ENCODE results near the gene PPP1R12B.
A peak's percentile ranks its signal among the peaks of the same experiment; 100 is the strongest.
"Not testable (repeated sequence)": the region's sequence is repeated elsewhere in the genome, so short reads cannot be mapped to it uniquely, and the experiment has no call there.

Gene PPP1R12B

DNA sequence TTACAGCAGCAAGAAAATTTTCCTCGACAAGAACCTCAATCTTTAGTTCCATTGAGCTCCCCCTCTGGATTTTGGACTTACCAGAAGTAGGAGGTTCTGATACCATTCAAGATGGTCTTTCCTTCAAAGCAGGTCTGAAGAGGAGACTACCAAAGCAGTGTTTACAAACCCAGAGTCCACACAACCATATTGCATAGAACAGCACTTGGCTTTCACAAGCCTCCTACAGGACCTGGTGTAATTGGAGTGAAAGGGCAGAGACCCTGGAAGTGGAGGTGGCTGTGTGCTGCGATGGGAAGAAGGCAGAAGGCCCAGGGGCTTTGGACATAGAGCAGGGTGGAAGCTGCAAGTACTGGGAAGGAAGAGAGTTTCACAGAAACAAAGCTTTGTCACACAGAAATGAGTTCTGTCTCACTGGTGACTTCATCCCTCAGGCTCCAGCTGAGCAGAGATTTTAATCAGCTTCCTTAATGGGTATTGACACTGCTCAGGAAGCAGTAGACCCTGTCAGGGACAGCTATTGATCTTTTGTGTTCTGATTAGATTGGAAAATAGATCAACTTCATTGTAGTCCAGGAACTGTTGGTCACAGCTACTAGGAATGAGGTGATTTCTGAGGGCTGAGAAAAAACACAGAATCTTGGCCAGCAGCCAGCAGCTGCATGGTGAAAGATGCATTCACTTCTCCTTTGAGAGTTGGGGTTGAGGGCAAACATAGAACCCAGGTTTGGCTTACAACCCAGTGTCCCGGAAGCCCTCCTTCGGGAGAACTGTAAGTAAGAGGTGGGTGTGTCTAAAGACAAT lies 237.7 kb downstream of the PPP1R12B start:
- DNase-seq, result peak; percentile 72

DNA sequence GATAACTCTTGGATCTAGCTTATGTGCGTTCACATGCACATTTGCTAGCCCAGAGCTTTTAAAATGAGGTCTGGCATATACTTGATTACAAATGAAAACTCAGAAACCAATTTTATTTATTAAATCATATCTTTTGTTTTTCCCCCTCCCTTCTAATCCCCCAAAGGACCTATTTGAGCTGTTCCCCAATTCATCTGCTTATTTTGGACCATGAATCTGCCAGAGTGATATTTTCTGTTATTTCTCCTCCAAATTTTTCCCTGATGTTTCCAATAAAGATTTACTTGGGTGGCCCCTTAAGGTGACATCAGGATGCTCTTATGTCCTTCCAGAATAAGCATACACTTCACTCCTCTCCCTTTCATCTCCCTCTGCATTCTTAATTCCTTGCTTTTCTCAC lies 238.4 kb downstream of the PPP1R12B start:
- DNase-seq, result no peak

GRCh38 chr1:202587859-202588485 lies 239.5 kb downstream of the PPP1R12B start:
- no peak for DNase-seq

DNA sequence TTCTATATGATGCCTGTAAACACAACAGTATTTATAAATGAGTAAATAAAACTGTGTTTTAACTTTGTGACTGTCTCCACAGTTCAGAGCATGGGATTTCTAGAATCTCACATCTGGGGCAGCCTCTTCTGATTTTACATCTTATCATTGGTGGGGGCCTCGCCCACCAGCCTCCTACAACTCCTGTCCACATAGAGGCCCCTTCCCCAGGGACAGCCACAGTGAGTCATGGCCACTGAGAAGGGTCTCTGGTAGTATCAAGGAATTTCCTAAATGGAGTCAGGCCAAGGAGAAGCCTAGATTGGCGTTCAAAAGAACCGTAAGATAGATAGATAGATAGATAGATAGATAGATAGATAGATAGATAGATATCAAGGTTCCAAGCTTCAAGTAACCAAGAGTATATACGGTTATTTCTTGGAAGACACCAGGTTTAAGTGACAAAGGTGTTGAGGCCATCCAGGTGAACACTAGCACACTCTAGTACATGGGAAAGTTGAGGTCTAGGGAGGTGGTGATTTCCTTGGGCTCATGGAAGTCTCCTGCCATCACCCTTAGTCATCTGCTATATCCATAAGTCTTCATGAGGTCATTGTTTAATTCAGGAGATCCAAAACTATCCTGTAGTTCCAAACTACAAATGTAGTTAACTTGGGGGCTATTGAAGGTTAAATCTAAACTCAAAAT lies 240.1 kb downstream of the PPP1R12B start:
- DNase-seq, result no peak

DNA sequence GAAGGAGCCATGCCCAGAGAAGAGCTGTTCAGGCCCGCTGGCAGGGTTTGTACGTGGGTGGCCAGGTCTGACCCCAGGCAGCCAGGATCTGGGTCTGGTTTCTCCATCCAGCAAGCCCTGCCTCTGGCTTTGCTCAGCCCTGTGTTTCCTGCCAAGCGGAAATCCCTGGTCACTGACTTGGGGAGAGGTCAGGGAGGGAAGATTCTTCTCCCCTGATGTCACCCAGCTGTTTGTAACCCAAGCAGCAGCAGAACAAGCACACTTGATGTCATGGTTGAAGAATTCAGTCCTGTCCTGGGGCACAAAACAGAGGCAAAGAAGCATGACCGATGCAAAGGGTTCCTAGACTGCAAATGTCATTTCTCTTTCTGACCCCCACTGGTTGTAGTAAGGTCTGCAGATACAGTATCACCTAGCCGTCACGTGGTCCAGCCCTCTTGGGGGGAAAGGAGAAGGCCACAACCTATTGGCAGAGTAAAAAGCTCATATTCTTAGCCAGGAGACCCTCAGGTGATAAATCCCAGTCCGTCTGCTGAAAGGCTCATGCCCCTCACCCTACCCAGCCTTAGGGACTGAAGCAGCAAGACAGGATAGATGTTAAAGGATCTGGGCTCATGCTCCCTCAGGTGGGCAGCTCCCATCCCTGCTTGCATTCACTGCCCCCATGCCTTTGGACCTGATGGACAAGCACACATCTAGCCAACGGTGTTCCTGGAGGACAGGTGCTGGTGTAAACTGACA lies 240.9 kb downstream of the PPP1R12B start:
- peak; percentile 99 for DNase-seq

GRCh38 chr1:202590126-202590525 lies 241.6 kb downstream of the PPP1R12B start:
- no peak for DNase-seq

DNA sequence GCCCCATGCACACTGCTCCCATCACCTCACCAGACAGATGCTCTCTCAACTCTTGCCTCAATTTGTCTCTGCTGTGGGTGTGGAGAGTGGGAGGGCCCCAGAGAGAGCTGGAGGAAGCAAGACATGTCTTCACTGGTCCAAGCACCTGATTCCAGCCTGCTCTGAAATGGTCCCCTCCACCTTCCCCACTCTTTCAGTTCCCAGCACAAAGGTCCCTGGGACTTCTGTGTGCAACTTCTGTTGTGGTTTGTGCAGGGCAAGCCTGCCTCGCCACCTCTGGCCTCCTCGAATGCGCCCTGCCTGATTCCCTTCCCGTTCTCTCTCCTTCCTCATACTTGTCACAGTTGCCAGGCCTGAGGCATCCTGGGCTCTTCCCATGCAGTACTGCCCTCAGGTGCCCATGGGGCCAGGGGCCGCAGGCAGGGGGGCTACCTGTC lies 242.5 kb downstream of the PPP1R12B start:
- DNase-seq, result no peak

GRCh38 chr1:202591515-202591914 lies 243.0 kb downstream of the PPP1R12B start:
- DNase-seq, result no peak

GRCh38 chr1:202592146-202592545 lies 243.6 kb downstream of the PPP1R12B start:
- DNase-seq, result no peak

DNA sequence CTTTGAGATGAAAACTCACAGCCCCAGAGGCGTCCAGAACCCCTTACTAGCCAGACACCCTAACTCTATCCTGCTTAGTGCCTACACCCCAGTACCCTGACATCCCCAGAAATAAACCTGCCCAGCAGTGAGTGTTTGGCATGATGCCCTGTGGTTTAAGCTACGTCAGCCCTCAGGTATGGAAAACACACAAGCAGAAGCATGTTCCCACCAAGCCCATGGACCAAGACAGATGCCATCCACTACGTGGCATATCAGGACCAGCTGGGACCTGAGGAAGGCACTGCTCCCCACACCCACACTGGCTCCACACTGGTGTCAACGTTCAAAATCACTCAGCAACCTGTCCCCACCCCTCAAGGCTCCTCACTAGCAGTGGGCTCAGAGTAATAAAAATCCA lies 245.3 kb downstream of the PPP1R12B start:
- DNase-seq, result no peak

GRCh38 chr1:202596638-202597037 lies 248.1 kb downstream of the PPP1R12B start:
- no peak for DNase-seq

- DNase-seq, result no peak
Measured at GRCh38 chr1:202597090-202597761, 248.7 kb downstream of the PPP1R12B start.

GRCh38 chr1:202599669-202600431 lies 251.4 kb downstream of the PPP1R12B start:
- DNase-seq, result peak; percentile 85

GRCh38 chr1:202600432-202601041 lies 252.0 kb downstream of the PPP1R12B start:
- no peak for DNase-seq

DNA sequence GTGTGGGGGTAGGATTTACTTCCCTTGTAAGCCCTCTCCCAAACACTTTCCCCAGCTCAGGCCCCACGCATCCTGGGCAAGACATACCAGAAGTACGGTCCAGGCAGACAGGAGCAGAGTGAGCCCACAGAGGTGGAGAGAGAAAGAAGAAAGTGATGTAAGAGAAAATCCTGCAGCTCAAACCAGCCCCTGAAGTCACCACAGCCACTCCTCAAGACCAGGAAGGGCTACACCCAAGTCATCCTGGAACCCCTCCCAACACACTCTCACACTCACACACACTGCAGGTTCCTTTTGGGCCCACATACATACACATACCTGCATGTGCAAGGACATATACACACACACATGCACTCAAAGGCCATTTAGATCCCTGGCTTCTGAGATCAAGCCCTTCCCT lies 254.9 kb downstream of the PPP1R12B start:
- no peak for DNase-seq

DNA sequence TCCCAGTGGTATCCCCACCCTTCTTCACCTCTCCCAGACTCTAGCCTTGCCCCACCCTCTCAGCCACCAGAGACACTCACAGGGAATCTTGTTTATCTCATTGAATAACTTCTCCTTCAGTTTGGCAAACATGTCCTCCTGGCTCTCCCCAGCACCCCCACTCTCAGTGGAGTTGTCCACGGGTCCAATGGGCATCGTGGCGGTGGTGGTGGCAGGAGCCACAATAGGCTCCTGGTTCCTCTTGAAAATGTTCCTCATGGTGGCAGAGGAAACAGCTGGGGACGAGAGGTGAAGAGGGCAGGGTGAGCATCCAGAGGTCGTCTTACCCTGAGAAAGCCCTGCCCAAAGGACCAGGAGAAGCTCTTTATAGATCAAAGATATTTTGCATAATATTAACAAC lies 257.0 kb downstream of the PPP1R12B start:
- no peak for DNase-seq

GRCh38 chr1:202612036-202612435 lies 263.5 kb downstream of the PPP1R12B start:
- DNase-seq, result not testable (repeated sequence)

- no peak for DNase-seq
Measured at GRCh38 chr1:202613571-202613970, 265.1 kb downstream of the PPP1R12B start.

DNA sequence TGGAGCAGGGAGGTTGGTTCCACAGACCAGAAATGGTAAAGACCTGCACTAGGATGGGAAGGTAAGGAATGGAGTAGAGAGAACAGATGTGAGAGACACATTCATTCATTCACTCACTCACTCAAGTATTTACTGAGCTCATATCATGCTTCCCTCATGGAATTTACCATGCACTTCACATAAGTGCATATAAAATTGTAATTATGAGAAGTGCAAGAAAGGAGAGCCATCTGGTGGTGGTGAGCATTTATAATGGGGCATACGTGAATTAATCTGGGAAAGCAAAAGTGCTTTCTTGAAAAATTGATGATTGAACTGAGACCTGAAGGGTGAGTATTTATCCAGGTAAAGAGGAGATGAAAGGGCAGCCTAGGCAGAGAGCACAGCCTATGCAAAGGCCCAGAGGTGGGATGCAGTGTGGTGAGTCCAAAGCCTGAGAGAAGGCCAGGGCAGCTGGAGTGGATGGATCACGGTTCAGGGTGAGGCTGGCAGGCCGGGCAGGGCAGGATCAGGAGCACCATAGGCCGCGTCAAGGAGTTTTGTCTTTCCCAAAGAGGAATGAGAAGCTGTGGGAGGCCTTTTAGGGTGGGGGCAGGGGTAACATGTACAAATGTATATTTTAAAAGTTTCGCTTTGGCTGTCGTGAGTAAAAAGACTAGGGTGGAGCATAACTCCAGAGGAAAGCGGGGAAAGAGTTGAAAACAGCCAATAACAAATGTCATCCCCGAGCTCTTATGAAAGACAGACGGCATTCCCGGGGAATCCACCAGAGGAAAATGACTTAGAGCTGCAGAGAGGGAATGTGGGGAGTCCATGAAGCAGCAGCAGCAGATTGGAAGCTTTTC lies 266.1 kb downstream of the PPP1R12B start:
- DNase-seq, result peak; percentile 85

DNA sequence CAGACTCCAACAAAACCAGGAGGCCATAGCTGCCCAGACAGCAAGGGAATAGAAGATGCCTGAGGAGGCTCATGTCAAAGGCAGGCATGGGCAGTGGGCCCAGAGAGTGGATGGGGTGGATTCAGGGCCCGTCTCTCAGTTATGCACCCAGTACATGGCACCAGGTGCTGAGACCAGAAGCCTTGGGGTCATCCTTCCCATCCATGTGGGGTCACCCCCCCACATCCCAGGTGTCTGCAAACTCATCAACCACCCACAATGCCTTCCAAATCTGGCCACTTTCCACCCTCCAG lies 266.7 kb downstream of the PPP1R12B start:
- not testable (repeated sequence) for DNase-seq

Data from fibroblast of skin of scalp (primary cell).